Activated naive CD8-positive, alpha-beta T cell treated with anti-CD3 and anti-CD28 coated beads, Interleukin-2, amount 10 ng/mL, durations not matched to agents 7 days and 5 days (primary cell): Measurements from ENCODE around the gene TOX3. TPM values are rescaled to one million over a fixed set of nuclear protein-coding genes. Genes with fewer than 3 reads are reported as not detected.

ENCODE experiments used
- ATAC-seq: fragments of 150-1000 bp; cut with Tn5 transposase; one replicate; pipeline ENCODE4 v1.10.0; 2021; ENCODE audit warnings: low read depth, moderate library complexity
- POLR2A ChIA-PET: fragments of 350-600 bp; sonication (Branson Sonifier 250); formaldehyde crosslinking; loops from one replicate; lab custom pipeline; 2021; ENCODE audit warnings: antibody characterized with exemption; lab: Charles Lee
- DNase-seq: peaks from one replicate; pipeline ENCODE4 v3.0.0; 2021
- H3K27ac Mint-ChIP-seq: one replicate; pipeline ENCODE4 v1.8.0; 2022; ENCODE audit warnings: mild to moderate bottlenecking, mixed read lengths
- H3K27me3 Mint-ChIP-seq: one replicate; pipeline ENCODE4 v1.8.0; 2022; ENCODE audit warnings: mild to moderate bottlenecking, moderate library complexity, mixed read lengths
- H3K36me3 Mint-ChIP-seq: one replicate; pipeline ENCODE4 v1.8.0; 2021; ENCODE audit warnings: mild to moderate bottlenecking, mixed read lengths
- H3K4me1 Mint-ChIP-seq: one replicate; pipeline ENCODE4 v1.8.0; 2021; ENCODE audit warnings: mixed read lengths
- H3K4me3 Mint-ChIP-seq: one replicate; pipeline ENCODE4 v1.8.0; 2022; ENCODE audit warnings: mild to moderate bottlenecking, moderate library complexity, mixed read lengths
- H3K9me3 Mint-ChIP-seq: one replicate; pipeline ENCODE4 v1.8.0; 2021; ENCODE audit warnings: mixed read lengths
- total RNA-seq, 2 experiments: library from RNA; stranded (reverse); gene quantifications; one replicate each; pipeline ENCODE4 v1.2.3, GENCODE V29; 2021

Gene TOX3
- total RNA-seq, 2 experiments from 2014 or later: not detected

DNA sequence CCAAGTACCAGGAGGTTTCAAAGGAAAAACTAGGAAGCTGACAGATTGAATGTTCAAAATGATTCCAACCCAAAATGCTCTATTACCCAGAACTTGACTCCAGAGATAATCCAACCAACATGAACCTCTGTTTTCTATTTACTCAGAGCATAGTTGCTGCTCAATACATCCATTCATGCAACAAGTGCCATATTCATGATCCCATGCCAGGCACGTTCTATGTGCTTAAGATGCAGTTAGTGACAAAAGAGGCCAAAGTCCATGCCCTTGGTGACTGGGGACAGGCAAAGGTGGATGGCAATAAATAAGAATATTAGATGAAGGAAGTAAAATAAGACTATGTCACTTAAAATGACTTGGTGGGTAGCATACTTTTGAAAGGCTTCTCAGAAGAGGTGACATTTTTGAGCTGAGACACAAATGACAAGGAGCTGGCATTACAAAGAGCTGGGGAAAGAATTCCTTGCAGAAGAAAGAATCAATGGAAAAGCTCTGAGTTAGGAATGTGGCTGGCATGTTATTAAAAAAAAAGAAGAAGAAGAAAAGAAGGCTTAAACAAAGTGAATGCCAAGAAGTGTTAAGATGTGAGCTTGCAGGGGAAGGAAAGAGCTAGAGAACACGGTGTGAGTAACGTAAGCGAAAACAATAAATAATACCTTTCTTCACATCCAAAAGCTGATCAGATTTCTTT, 34.5 kb downstream of the TOX3 start:
- Mint-ChIP-seq H3K4me3 (no peak overlapping the region), H3K36me3 (no peaks in the 10 kb centered on the region), H3K27me3 (no peaks in the 10 kb centered on the region), H3K9me3 (no peaks in the 10 kb centered on the region), H3K4me1 (no peaks in the 10 kb centered on the region), H3K27ac (no peak overlapping the region)
- no peak for DNase-seq
- ATAC-seq: no peak
- POLR2A ChIA-PET: no interaction called here

- no peak for DNase-seq
- Mint-ChIP-seq H3K4me1 (no peaks in the 10 kb centered on the region), H3K36me3 (no peaks in the 10 kb centered on the region), H3K4me3 (no peak overlapping the region), H3K27me3 (no peaks in the 10 kb centered on the region), H3K9me3 (peaks cover 3% of the 10 kb centered on the region), H3K27ac (no peak overlapping the region)
- ATAC-seq: no peak
- POLR2A ChIA-PET: no interaction called here
These were observed 45.2 kb downstream of the TOX3 start for GRCh38 chr16:52501746-52502145.

DNA sequence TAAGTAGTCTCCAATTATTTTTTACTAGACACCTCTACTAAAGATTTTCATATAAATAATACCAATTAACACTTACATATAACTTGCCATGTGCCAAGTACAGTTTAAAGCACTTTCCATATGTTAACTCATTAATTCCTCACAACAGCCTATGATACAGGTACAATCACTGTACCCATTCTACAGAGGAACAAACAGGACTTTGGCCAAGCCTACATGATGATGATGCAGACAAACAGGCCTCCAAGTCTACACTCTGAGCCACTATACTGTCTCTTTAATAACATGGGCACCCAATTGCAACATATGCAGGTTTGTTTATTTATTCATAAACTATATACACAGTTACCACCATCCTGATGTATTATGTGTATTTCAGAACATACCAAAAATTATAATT, 46.0 kb downstream of the TOX3 start:
- DNase-seq (no peak), ATAC-seq (no peak)
- H3K27me3 Mint-ChIP-seq: no peaks in the 10 kb centered on the region
- H3K27ac Mint-ChIP-seq: no peak overlapping the region
- H3K4me3 Mint-ChIP-seq: no peak overlapping the region
- POLR2A ChIA-PET: no interaction called here
- H3K9me3 Mint-ChIP-seq: peaks cover 3% of the 10 kb centered on the region
- no peaks in the 10 kb centered on the region for H3K36me3 Mint-ChIP-seq
- H3K4me1 Mint-ChIP-seq: no peaks in the 10 kb centered on the region

- no peaks in the 10 kb centered on the region for H3K4me1 Mint-ChIP-seq
- no peaks in the 10 kb centered on the region for H3K9me3 Mint-ChIP-seq
- H3K4me3 Mint-ChIP-seq: no peak overlapping the region
- DNase-seq (no peak), ATAC-seq (no peak)
- no peaks in the 10 kb centered on the region for H3K36me3 Mint-ChIP-seq
- POLR2A ChIA-PET: no interaction called here
- no peaks in the 10 kb centered on the region for H3K27me3 Mint-ChIP-seq
- H3K27ac Mint-ChIP-seq: no peak overlapping the region
These were observed 47.9 kb downstream of the TOX3 start for GRCh38 chr16:52499060-52499440.

DNA sequence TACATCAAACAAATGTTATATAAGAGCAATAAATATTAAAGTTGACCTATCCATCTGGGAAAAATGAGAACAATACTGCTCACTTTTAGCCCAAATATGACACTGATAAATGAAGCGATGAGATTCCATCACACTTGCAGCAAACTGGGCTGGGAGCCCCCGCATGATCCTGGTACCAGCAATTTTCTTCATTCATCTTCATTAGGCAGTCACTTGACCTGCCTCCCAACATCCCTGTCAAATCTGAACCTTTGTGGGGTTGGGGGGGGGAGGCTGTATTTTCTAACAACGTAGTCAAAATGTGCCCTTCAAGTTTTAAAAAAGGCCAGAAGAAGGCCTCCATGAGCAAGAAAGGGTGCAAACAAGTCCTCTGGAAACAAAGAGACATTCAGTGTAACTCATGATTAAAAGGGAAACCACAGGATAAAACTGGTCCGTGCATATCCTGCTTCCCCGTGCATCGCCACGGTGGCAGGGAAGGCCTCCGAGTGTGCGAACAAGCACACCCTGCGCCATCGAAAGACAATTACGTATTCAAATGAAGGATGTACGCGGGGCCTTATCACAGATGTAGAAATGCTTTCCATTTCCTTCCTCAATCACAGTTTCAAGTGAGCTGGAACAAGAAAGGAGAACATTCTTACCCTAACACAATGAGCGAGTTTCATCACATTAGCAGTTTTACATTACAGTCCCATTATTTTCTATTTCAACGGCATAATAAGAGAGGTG, 48.4 kb downstream of the TOX3 start:
- no peaks in the 10 kb centered on the region for H3K4me1 Mint-ChIP-seq
- H3K4me3 Mint-ChIP-seq: no peak overlapping the region
- H3K27me3 Mint-ChIP-seq: no peaks in the 10 kb centered on the region
- no peaks in the 10 kb centered on the region for H3K36me3 Mint-ChIP-seq
- H3K27ac Mint-ChIP-seq: no peak overlapping the region
- POLR2A ChIA-PET: no interaction called here
- DNase-seq (no peak), ATAC-seq (no peak)
- no peaks in the 10 kb centered on the region for H3K9me3 Mint-ChIP-seq

DNA sequence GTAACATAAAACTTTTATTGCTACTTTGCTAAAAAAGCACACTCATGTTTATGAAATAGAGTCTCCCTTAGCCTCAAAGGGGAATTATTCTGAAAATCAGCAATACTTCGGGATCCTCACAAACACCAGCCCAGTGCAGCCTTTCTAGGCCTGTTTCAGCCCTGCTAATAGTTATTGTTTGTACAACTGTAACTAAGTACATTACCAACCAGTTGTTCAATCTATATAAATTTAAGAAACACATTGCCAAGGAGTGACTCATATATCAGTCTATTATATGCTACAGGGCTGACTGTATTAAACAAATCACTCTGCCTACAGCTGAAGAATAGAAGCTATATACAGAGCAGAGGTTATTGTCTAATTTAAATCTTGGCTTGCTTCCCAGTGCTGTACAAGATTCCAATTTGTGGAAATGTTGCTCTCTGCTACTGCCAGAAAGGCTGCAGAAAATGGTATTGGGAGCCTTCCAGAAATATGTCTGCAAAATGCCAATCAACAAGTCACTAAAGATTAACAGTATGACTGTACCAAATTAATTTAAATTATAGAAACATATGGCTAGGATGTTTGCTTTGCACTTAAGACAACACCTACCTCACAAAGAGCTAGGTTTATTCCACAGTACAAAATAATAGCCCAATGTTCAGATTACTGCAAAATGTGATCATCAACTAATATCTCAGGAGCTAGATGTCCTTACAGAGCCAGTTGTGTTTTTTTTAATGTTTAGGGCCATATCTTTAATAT, 49.7 kb downstream of the TOX3 start:
- H3K27me3 Mint-ChIP-seq: no peaks in the 10 kb centered on the region
- H3K36me3 Mint-ChIP-seq: no peaks in the 10 kb centered on the region
- no peaks in the 10 kb centered on the region for H3K9me3 Mint-ChIP-seq
- no peak overlapping the region for H3K27ac Mint-ChIP-seq
- DNase-seq: no peak
- ATAC-seq: no peak
- POLR2A ChIA-PET: no interaction called here
- no peak overlapping the region for H3K4me3 Mint-ChIP-seq
- no peaks in the 10 kb centered on the region for H3K4me1 Mint-ChIP-seq

DNA sequence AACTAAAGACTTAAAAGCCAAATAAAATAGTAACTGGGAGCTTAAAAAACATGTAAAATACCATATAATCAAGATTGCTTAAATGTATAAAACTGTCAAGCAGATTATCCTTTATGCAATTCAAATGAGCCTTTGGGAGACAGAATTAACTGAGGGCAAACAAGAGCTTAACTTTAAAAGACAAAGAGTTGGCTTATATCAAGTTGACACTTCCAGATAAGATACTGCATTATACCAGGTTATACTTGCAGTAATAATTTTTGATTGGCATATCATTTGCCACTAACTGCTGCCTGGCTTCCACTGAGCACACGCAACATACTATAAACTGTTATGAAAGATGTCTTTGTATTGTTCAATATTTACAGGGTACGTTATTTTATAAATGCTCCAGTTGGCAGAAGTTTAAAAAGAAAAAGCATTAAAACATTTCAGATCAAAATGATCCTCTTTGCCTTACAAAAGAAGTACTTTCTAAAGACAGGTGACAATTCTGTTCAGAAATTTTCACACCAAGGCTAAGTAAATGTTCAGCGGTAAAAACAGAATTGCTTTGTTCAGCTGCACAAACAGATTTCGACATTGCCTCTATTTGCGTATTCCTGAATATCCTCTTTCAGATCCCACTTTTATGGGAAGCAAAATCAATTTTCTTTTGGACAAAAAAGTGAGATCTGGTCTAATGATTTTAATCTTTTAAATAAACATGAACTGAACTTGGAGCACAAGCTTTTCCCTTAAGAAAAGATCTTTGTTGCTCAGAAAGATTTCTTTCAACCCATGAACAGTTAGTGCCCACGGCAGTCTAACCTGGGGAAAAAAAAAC, 50.7 kb downstream of the TOX3 start:
- POLR2A ChIA-PET: no interaction called here
- DNase-seq (no peak), ATAC-seq (no peak)
- H3K27ac Mint-ChIP-seq: no peak overlapping the region
- H3K4me3 Mint-ChIP-seq: no peak overlapping the region
- H3K36me3 Mint-ChIP-seq: no peaks in the 10 kb centered on the region
- no peaks in the 10 kb centered on the region for H3K4me1 Mint-ChIP-seq
- no peaks in the 10 kb centered on the region for H3K9me3 Mint-ChIP-seq
- H3K27me3 Mint-ChIP-seq: no peaks in the 10 kb centered on the region

DNA sequence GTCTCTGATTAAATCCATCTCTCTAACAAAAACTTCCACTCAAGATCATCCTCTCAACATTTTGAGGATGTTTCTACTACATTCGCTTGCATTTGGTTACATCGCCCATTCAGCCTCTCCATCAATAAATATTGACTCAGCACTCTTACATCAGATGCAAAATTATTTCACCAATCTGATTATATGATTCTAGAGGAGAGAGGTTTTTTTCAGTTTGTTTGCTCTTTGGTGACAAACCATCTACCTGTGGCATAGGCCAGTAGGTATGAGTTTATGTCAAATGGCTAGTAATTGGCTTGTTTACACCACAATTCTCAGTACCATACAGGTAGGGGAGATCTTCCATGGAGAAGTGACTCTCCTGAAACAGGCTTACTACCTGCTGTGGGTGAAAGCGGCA, 52.3 kb downstream of the TOX3 start:
- no peaks in the 10 kb centered on the region for H3K36me3 Mint-ChIP-seq
- no peak overlapping the region for H3K4me3 Mint-ChIP-seq
- H3K4me1 Mint-ChIP-seq: no peaks in the 10 kb centered on the region
- H3K9me3 Mint-ChIP-seq: no peaks in the 10 kb centered on the region
- DNase-seq: no peak
- H3K27ac Mint-ChIP-seq: no peak overlapping the region
- POLR2A ChIA-PET: no interaction called here
- ATAC-seq: no peak
- no peaks in the 10 kb centered on the region for H3K27me3 Mint-ChIP-seq

DNA sequence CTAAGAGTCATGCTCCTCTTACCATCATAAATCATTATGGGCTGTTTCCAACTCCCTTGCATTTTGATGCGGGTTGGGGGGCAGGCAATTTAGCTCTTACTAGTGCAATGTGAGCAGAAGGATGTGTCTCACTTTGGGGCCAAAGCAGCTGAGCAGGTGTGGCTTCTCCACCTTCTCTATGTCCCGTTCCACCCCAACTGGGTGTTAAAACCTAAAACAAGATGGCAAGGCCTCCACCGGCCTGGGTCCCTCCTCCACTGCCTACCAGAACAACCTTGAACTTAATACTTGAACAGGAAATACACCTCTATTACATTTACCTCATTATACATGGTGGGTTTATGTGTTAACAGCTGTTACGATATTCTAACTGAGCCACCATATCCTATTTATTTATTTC, 52.8 kb downstream of the TOX3 start:
- Mint-ChIP-seq H3K4me3 (no peak overlapping the region), H3K27me3 (no peaks in the 10 kb centered on the region), H3K36me3 (no peaks in the 10 kb centered on the region), H3K4me1 (no peaks in the 10 kb centered on the region), H3K9me3 (no peaks in the 10 kb centered on the region), H3K27ac (no peak overlapping the region)
- POLR2A ChIA-PET: no interaction called here
- DNase-seq: no peak
- no peak for ATAC-seq

DNA sequence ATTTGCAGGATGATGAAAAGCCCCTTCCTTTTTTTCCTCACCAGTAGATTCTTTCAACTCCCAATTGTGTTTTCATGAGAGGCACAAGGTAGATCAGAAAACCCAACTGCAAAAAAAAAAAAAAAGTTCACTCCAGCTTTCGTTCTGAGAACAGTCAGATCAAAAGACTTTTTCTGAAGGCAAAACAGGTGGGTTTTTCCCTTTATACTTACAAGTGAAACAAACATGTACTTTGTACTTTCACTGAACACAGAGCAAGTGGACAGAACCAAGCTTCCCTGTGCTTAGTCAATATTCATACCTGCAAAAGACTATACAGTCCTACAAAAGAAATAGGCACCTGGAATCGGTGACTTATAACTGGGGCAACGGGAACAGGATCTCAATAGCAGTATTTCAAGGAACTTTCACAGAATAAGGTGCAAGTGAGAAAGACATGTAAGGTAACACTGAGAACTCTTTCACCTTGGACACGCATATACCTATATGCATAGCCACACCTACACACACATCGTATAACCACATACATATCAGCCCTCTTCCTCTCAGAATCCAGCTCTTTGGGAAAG, 54.1 kb downstream of the TOX3 start:
- POLR2A ChIA-PET: no interaction called here
- DNase-seq (no peak), ATAC-seq (no peak)
- Mint-ChIP-seq H3K4me1 (no peaks in the 10 kb centered on the region), H3K36me3 (no peaks in the 10 kb centered on the region), H3K9me3 (no peaks in the 10 kb centered on the region), H3K27ac (no peak overlapping the region), H3K4me3 (no peak overlapping the region), H3K27me3 (no peaks in the 10 kb centered on the region)

GRCh38 chr16:52491216-52491615, 55.7 kb downstream of the TOX3 start:
- POLR2A ChIA-PET: no interaction called here
- Mint-ChIP-seq H3K27ac (no peak overlapping the region), H3K27me3 (no peaks in the 10 kb centered on the region), H3K4me3 (no peak overlapping the region), H3K9me3 (no peaks in the 10 kb centered on the region), H3K36me3 (no peaks in the 10 kb centered on the region), H3K4me1 (no peaks in the 10 kb centered on the region)
- ATAC-seq (no peak), DNase-seq (no peak)

GRCh38 chr16:52489894-52490293, 57.0 kb downstream of the TOX3 start:
- Mint-ChIP-seq H3K27ac (no peak overlapping the region), H3K4me1 (no peaks in the 10 kb centered on the region), H3K27me3 (no peaks in the 10 kb centered on the region), H3K4me3 (no peak overlapping the region), H3K9me3 (peaks cover 2% of the 10 kb centered on the region), H3K36me3 (no peaks in the 10 kb centered on the region)
- DNase-seq (no peak), ATAC-seq (no peak)
- POLR2A ChIA-PET: no interaction called here

GRCh38 chr16:52488837-52489289, 58.1 kb downstream of the TOX3 start:
- DNase-seq (no peak), ATAC-seq (no peak)
- Mint-ChIP-seq H3K4me3 (no peak overlapping the region), H3K36me3 (no peaks in the 10 kb centered on the region), H3K9me3 (peaks cover 2% of the 10 kb centered on the region), H3K4me1 (no peaks in the 10 kb centered on the region), H3K27me3 (no peaks in the 10 kb centered on the region), H3K27ac (no peak overlapping the region)
- POLR2A ChIA-PET: no interaction called here
